Kidney (tissue), 14 donors: ENCODE data around the gene MARK4. TPM values are rescaled to one million over a fixed set of nuclear protein-coding genes. Genes with fewer than 3 reads are reported as not detected.

Experiments
- DNase-seq, 5 donors: peaks; one replicate each; pipeline ENCODE4 v3.0.0-alpha.2; 2013 to 2020
- FAIRE-seq: peaks from 2 replicates; lab custom pipeline; 2012; peaks lifted over from hg19 to GRCh38; lab: Jason Lieb, UNC
- H3K27ac ChIP-seq, 2 donors: one replicate each; pipeline ENCODE4 v1.7.0; 2013; ENCODE audit warnings: low read depth in 2 of 2, low read length in 2 of 2, inconsistent platforms in 1 of 2
- H3K27me3 ChIP-seq: one replicate; pipeline ENCODE4 v1.7.1; 2013; ENCODE audit warnings: low read length, inconsistent platforms; ENCODE audit not compliant: control insufficient read depth, insufficient read depth
- H3K36me3 ChIP-seq, 3 donors: one replicate each; pipeline versions ENCODE4 v1.7.0 to v1.7.1; 2013; ENCODE audit warnings: low read length in 3 of 3, control low read depth in 1 of 3, inconsistent platforms in 1 of 3; ENCODE audit not compliant: insufficient read depth in 3 of 3, control insufficient read depth in 2 of 3
- H3K4me1 ChIP-seq, 3 donors: one replicate each; pipeline versions ENCODE4 v1.7.0 to v1.7.1; 2013; ENCODE audit warnings: low read length in 3 of 3, inconsistent platforms in 1 of 3, low read depth in 1 of 3; ENCODE audit not compliant: control insufficient read depth in 2 of 3, insufficient read depth in 2 of 3
- H3K4me3 ChIP-seq, 3 donors: one replicate each; pipeline versions ENCODE4 v1.7.0 to v1.8.1; 2013; ENCODE audit warnings: low read length in 3 of 3, control low read depth in 1 of 3, inconsistent platforms in 1 of 3
- H3K9ac ChIP-seq, 3 donors: one replicate each; pipeline versions ENCODE4 v1.7.0 to v1.7.1; 2013; ENCODE audit warnings: low read length in 3 of 3, control low read depth in 1 of 3, inconsistent platforms in 1 of 3
- H3K9me3 ChIP-seq, 3 donors: one replicate each; pipeline versions ENCODE4 v1.7.0 to v1.7.1; 2013; ENCODE audit warnings: low read length in 3 of 3, control low read depth in 1 of 3, inconsistent platforms in 1 of 3; ENCODE audit not compliant: control insufficient read depth in 2 of 3, insufficient read depth in 1 of 3
- intact Hi-C: fragments of 100-400 bp; cut with DNase I; formaldehyde crosslinking; loops from one replicate; pipeline ENCODE4 v1.11.1; 2022
- polyA plus RNA-seq: library from polyadenylated mRNA; stranded (reverse); fragments of 350-450 nt; fragmentation: Illumina TruSeq; extraction: RNeasy Lipid Tissue Mini Kit (QIAGEN cat#74804); gene quantifications from one replicate; pipeline ENCODE4 v1.2.3, GENCODE V29; 2014; ENCODE audit warnings: low read depth, low replicate concordance; ENCODE audit not compliant: insufficient read depth
- total RNA-seq: library from RNA; stranded (reverse); fragmentation: NEBNext Ultra II Directional; extraction: Animal tissue kit (Norgen Biotek cat#: 25700); gene quantifications from one replicate; pipeline ENCODE4 v1.2.1, GENCODE V29; 2021
- TF ChIP-seq, protein P1 (sequence below): IDR thresholded peaks from 3 replicates; pipeline ENCODE4 v1.5.1; 2012; ENCODE audit warnings: mild to moderate bottlenecking, moderate library complexity, borderline replicate concordance; ENCODE audit not compliant: insufficient read depth; ENCODE audit errors: extremely low read depth
- donor health status: control.
- donor health status: control.
- donor health status: control.
- donor health status: control.
- donor health status: control.
- donor health status: DM: yes; HTN: yes; CAD: no.
- donor health status: Normal renal cell carcinoma (clear cell type).

The MARK4 gene
- total and polyA plus RNA-seq, 2 donors from 2014 or later, result 13.6 to 29.7 TPM

GRCh38 chr19:45348367-45349125 lies 97.5 kb downstream of the MARK4 start:
- Histone ChIP-seq H3K9ac (no peak overlapping the region), H3K4me1 (no peaks in the 10 kb centered on the region), H3K9me3 (no peaks in the 10 kb centered on the region), H3K4me3 (no peak overlapping the region), H3K27ac (no peak overlapping the region), H3K27me3 (no peaks in the 10 kb centered on the region), H3K36me3 (peaks cover 0 to 5% (median 0%) of the 10 kb centered on the region in 3 donors)
- TF ChIP-seq, protein P1, sequence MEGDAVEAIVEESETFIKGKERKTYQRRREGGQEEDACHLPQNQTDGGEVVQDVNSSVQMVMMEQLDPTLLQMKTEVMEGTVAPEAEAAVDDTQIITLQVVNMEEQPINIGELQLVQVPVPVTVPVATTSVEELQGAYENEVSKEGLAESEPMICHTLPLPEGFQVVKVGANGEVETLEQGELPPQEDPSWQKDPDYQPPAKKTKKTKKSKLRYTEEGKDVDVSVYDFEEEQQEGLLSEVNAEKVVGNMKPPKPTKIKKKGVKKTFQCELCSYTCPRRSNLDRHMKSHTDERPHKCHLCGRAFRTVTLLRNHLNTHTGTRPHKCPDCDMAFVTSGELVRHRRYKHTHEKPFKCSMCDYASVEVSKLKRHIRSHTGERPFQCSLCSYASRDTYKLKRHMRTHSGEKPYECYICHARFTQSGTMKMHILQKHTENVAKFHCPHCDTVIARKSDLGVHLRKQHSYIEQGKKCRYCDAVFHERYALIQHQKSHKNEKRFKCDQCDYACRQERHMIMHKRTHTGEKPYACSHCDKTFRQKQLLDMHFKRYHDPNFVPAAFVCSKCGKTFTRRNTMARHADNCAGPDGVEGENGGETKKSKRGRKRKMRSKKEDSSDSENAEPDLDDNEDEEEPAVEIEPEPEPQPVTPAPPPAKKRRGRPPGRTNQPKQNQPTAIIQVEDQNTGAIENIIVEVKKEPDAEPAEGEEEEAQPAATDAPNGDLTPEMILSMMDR, result no peak
- DNase-seq (no peak), FAIRE-seq (no peak)
- intact Hi-C loops, result no loop called here

DNA sequence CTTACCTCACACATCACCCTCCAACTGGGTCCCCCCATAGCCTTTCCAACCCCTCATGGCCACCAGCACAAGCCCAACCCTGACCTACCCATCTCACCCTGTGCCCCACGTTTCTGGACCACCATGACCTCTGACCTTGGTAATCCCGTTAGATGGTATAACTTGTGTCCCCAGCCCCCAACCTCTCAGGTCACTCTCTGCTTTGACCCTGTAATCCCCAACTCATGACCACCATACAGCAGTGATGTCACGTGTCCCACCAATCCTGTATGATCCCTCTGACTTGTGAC lies 98.0 kb downstream of the MARK4 start:
- Histone ChIP-seq H3K36me3 (peaks cover 0 to 5% (median 0%) of the 10 kb centered on the region in 3 donors), H3K4me3 (no peak overlapping the region), H3K27ac (no peak overlapping the region), H3K9me3 (no peaks in the 10 kb centered on the region), H3K27me3 (no peaks in the 10 kb centered on the region), H3K4me1 (no peaks in the 10 kb centered on the region), H3K9ac (no peak overlapping the region)
- DNase-seq (no peak), FAIRE-seq (no peak)
- intact Hi-C loops, result no loop called here
- TF ChIP-seq, protein P1, result no peak

DNA sequence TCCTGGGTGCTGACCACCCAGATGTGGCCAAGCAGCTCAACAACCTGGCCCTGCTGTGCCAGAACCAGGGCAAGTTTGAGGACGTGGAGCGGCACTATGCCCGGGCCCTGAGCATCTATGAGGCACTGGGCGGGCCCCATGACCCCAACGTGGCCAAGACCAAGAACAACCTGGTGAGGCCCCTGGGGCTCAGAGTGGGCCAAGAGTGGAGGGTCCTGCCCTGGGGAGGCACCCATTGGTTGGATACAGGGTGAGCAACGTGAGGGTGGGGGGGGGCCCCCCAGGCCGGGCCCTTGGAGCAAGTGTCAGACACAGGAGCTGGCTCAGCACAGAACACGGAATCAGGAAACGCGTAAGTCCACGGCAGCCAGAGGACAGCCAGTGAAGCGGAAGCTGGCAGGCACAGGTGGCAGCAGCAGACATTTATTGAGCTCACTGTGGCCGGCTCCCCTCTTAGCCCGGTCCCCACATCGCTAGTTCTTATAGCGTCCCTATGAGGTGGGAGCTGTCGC lies 98.4 kb downstream of the MARK4 start:
- no peaks in the 10 kb centered on the region for H3K9me3 ChIP-seq
- FAIRE-seq (no peak), DNase-seq (no peak)
- no peaks in the 10 kb centered on the region for H3K4me1 ChIP-seq
- H3K4me3 ChIP-seq, result no peak overlapping the region
- TF ChIP-seq, protein P1, result no peak
- H3K27me3 ChIP-seq, result no peaks in the 10 kb centered on the region
- no peak overlapping the region for H3K27ac ChIP-seq
- intact Hi-C loops, result no loop called here
- H3K36me3 ChIP-seq, result peaks cover 0 to 5% (median 1%) of the 10 kb centered on the region in 3 donors
- H3K9ac ChIP-seq, result no peak overlapping the region
